GM21576 (cell line): ENCODE results near the gene MLKL.
A peak's percentile ranks its signal among the peaks of the same experiment; 100 is the strongest.

ENCODE experiments used
- ATAC-seq: cut with Tn5 transposase; IDR thresholded peaks from one replicate; pipeline ENCODE4 v1.9.1; 2021; ENCODE audit warnings: mild to moderate bottlenecking, moderate library complexity; ENCODE audit not compliant: unreplicated experiment

Gene MLKL

DNA sequence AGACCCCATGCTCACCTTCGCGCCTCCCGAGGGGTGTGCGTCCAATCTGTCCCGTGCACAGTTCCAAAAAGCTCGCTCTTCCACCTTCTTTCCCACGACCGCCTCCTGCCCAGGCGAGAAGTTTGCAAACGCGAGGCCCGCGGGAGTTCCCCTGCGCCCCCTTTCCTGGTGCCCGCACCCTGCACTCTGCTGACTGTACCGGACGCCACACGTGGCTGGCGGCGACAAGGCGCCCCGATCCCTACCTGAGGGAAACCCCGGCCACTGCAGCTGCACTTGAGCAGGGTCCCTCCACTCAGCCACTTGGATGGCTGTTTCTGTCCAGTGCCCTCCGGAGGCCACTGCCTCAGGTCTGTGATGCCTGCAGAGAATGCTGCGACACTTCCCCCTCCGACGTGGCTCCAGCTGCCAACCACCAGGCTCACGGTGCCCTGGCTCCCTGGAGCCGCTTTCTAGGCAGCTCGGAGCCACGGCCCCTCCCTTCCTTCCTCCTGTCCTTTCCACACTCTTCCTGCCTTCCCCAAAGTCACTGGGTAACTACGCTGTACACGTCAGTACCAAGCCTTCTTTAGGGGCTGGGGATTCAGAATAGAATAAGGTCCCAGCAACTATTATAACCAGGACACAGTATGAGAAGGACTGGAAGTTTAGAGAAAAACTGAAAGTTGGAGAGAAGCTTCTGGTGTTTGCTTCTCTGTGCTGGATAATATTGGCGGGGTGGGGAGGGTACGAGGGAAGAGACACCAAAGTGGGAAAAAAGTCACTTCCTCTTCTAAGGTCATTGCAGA, at the start of gene MLKL:
Gene MLKL (minus strand): TSS at position 425 of the 788 bp plus-strand sequence. CDS start 5,105 bp downstream, outside the sequence.
- ATAC-seq = peak; percentile 35

DNA sequence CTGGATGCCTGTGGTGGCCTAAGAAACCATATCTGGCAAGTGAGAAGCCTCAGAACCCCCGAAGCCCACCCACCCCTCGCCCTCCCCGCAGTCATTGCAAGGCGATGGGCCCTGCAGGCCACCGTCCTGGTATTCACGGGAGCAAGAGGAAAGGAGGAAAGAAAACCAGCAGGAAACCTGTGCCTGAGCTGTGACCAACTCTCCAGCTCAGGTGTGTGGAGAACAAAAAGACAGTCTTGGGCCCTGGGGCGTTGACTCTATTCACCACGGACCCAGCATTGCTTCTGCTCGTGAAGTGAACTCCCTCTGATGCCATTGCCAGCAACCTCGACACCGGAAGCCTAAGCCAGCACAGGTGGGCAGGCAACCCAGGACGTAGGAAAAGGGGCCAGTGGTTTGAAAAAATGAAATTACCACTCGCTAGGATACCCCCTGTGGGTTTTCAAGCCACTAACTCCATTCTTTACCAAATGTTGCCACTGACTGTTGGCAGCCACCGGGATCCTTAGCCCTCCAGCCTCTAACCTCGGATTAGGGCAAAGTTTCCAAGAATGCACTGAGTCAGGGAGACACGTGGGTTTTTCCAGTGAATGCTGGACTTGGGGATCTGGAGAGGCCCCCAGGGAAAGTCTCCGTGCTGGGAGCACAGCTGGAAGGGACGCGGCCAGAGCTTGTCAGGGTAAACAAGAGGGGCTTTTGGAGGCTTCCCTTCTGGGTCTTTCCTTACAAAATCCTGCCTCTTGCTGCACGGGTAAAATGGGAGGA, 48.8 kb upstream of the MLKL start:
- no peak for ATAC-seq

DNA sequence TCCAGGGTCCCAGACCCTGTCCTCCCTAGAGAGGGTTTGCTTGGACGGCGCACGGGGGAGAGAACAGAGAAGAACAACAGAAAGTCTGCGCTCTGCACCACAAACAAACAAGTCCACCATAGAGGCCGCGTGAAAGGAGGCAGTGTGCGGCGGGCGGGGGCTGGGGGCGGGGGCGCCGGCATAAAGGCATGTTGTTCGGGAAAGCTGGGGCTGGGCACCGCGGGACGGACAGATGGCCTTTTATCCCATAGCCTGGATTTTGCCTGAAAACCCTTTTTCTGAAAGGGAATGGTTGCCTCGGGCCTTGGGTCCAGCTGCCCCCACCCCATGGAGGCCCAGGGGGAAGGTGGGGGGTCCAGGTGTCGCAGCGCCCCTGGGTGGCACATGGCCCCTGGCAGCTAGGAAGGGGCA, 48.0 kb upstream of the MLKL start:
- no peak for ATAC-seq

DNA sequence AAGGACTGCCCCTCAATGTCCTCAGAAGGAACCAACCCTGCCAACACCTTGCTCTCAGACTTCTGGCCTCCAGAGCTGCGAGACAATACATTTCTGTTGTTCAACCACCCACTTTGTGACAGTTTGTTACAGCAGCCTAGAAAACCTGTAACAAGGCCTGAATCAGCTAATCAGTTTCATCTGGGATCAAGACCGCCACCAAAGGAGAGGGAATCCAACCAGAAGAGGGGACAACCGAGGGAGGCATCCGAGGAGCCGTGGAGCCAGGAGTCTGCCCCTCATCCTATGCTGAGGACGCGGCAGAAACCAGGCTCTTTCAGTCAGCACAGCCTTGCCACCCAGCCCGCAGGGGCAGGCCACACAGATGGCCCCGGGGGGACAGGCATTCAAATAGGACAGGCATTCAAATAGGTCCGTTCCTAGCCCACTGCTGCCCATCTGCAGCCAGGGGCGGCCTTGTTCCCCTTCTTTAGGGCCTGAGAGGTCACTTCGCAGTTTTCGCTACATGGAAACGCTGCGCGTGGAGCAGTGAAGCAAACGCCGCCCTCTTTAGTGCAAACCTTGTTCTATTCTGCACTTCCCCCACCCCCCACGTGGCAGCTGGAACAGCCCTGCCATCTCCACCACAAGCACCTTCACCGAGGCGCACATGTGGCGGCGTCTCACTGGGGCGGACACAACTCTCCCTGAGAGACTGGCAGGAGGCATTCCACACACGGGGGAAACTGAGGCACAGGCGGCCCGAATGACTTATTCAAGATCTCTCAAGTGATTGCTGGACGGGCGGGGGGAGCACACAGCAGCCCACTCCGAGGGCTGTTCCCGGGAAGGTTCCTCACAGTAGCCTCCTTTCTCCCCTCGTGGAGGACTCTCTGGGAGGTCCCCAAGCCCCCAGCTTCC, 47.3 kb upstream of the MLKL start:
- no peak for ATAC-seq

DNA sequence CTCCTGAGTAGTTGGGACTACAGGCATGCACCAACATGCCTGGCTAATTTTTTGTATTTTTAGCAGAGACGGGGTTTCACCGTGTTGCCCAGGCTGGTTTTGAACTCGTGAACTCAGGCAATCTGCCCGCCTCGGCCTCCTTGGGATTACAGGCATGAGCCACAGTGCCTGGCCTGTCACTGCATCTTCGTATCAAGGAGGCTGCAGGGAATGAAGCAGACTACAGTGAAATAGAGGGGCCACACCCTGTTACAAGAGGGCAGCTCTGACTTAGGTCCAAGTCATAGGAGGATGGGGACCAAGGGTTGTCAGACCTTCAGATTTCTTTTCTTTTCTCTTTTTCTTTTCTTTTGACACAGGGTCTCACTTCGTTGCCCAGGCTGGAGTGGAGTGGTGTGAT, 45.3 kb upstream of the MLKL start:
- no peak for ATAC-seq

DNA sequence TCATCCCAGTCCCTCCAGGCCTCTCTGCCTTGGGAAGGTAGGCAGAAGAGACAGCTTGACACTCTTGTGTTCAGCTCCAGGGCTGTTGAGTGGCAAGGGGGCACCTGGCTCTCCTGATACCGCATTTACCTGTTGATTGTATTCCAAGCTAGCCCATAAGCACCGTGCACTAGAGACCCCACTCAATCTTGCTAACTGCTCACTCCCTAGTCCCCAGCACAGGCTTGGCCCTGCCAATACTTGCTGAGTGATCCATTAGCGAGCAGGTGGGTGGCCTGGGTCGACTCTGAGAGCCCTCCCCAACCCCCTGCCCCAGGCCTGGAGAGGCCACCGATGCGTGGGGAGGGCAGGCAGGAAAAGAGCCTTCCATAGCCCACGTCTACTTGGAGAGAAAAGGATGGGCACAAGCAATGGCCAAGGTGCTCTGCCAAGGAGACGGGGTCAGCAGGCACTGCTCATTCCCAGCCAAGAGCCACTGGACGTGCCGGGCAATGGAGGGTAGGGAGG, 44.5 kb upstream of the MLKL start:
- no peak for ATAC-seq

DNA sequence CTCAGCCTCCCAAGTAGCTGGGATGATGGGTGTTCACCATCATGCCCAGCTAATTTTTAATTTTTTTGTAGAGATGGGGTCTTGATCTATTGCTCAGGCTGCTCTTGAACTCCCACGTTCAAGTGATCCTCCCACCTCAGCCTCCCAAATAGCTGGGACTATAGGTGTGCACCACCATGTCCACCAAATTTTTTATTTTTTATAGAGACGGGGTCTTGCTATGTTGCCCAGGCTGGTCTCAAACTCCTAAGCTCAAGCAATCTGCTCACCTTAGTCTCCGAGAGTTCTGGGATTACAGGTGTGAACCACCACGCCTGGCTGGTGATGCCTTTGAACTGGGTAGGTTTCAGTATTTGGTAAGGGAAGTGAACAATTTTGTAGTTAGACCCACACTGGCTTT, 43.9 kb upstream of the MLKL start:
- ATAC-seq = no peak

DNA sequence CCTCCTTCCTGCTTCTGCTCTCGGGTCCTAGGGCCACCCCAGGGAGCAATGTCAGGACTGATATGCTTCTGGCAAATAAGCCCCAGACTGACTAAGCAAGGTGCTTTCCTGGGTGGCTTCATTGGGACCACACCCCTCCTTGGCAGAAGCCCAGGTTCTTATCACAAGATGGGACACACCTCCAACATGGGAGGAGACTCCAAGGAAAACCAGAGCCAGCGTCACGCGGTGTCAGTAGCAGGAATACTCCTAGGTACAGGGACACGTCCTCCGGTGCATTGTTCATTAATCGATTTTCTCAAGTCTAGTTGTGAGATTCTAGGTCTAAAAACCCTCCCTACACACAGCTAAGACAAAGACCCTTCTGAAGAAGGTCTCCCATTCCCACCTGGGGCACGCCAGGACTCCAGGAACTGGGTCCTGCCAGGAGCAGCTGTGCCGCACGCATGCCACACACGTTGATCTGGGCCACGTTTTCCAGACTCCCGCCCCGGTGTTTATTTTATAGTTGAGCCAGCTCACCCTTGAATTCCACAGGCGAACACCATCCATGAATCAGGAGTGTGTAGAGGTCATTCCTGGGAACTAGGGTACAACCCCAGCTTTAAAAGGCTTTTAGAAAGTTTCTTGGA, 43.1 kb upstream of the MLKL start:
- ATAC-seq = no peak

DNA sequence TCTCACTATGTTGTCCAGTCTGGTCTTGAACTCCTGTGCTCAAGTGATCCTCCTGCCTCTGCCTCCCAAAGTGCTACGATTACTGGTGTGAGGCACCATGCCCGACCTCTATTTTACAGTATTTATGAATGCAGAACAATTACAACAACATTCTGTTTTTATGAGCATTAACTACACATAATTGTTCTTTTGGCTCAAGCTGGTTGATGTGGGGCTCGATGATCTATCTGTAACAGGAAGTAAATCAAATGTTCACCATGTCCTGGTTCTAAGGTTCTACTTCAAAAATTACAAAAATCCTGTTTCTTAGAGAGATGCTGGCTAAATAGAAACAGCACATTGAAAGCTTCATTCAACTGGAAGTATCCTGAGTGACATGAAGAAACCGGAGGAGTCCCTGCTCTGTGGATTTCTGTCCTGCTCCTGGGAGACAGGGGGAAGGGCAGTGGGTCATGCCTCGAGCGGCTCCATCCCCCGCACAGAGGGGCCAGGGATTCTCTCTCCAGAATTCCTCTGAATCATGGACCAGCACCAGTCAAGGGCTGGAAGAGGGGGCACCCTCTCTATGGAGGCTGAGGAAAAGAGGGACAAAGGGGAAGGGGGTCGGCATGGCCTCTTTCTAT, 42.5 kb upstream of the MLKL start:
- no peak for ATAC-seq

DNA sequence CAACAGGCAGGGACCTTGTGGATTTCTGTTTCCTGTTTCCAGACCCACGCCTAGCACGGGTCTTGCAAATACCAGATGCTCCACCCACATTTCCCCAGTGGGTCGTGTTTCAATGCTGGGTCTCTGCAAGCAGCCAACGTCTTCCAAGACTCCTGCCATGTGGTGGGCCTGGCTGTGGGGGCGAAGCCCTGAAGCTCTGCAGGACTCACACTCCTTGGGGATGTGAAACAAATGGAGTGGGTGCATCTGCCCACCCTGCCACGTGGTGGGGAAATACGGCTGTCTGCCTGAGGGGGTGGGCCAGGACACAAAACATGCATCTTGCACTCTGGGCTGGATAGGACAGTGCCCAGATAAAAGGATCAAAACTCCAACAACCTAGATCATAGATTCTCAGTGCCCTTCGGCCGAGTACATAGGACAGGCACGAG, 41.4 kb upstream of the MLKL start:
- no peak for ATAC-seq

DNA sequence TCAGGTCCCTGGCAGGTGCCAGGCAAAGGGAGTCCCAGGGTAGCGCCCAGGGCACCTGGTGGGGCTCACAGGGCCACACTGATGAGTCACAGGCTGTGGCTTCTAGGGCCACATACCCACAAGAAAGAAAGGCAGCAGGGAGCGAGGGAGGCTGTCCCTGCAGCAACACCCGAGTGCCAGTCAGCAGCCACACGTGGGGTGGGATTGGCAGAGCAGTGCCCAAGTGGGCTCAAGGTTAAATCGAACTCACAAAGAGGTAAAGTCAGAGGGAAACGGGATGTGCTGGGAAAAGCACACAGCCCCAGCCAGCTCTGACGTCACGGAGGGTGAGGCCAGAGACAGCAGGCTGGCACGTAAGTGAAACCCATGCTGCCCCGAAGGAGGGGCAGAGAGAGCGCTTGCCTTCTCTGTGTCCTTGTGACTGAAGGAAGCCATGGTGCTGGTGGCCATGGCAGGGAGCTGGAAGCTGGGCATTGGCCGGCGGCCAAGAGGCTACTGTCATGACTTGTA, 40.2 kb upstream of the MLKL start:
- no peak for ATAC-seq

DNA sequence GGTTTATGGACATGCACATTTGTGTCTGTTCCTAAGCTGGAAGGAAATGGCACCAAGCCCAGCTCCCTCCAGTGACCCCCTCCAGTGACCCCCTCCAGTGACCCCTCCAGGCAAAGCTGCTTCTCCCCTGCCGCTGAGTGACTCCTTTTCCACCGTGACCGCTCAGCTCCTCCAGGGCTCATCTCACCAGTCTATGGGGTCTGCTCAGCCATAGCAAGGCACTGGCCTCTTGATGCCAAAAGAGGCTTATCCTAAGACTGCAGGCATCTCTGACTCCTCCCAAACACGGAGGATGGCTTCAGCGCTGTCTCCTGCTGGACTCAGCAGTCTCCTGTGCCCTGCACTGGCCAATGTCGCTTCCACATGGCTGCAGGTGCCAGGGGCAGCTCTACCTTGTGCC, 38.6 kb upstream of the MLKL start:
- no peak for ATAC-seq

DNA sequence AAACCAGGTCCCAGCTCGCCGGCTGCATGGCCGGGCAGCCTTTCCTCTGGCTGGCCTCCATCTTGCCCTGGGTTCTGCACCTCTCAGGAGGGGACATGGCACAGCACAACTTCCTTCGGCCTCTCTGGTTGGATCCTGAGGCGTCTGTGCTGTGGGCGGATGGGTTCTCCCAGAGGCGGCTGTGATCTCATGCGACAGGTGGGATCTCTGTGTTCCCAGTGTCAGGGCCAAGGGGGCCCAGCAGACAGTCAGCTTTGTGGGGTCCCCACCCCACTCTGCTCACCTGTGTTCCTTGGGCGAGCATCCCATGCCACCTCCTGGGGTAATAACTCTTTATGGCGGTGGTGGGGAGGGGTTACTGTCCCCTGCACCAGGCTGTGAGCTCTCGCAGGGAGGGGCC, 38.2 kb upstream of the MLKL start:
- ATAC-seq = no peak

DNA sequence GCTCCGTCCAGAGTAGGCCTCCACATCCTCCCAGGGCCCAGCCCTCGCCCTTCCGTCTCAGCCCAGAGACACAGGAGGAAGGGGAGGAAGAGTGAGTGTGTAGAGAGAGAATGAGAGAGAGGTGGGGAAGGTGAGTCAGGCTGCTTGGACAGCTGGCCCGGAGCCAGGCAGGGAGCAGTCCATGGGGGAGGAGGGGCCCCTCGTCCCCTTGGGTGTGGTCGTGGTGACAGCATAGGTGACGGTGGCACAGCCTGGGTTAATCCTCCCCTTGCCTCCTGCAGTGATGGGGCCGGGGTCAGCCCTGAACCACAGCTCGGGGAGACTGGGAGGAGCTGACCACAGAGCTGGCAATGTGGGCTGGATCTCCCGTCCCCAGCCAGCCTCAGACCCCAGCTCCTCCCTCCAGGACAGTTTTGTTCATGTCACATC, 37.5 kb upstream of the MLKL start:
- no peak for ATAC-seq

DNA sequence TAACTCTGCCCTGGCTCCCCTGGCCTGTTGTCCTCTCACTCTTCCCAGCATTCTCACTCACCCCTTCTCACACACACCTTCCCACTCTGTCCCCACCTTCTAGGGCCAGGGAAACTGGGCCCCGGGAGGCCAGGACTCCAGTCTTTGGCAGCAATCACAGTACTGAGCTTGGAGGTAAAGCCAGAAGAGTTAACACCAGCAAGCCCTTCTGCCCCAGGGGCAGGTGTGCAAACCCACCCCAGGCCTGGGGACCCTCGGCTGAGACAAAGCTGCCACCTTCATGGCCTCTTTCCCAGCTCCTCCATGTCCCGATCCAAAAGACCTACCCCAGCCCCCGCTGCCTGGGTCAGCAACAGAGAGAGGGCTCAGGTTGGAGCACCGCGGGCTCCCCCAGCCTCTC, 36.9 kb upstream of the MLKL start:
- ATAC-seq = no peak

DNA sequence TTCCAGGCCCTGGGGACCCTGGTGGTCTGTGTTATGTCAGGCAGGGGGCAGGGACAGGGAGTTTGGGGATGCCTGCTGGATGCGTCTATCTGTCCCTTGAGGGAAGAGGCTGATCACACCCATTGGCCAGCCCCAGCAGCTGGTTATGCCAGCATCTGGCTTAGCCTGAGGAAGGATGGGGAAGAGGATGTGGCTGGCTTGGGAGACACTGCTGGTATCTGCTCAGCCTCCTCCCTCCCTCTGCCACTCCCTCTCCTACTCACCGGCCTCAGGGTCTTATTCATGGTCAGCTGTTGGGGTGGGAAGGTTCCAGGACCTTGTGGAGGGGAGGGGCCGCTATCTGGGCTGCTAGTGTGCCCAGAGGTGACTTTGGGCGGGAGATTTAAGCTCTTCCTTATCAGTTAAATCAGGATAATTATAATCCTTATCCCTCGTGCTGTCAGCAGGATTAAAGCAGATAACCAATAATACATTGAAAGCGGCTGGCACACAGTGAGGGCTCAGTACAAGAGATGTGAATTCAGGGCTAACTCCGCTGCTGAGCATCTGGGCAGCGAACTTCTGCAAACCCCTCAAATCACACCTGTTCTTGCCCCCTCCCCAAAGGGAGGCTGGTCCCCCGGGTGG, 36.0 kb upstream of the MLKL start:
- no peak for ATAC-seq

DNA sequence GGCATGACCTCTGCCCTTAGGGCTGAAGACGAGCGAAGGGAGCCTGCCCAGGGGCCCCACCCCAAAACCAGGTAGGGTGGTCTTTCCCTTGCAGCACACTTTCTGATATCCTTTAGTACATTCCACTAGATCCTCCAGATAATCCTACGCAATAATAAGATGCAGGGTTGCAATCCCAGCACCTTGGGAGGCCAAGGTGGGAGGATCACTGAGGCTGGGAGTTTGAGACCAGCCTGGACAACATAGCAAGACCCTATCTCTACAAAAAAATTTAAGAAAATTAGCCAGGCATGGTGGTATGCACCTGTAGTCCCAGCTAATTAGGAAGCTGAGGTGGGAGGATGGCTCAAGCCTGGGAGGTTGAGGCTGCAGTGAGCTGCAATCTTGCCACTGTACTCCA, 34.9 kb upstream of the MLKL start:
- no peak for ATAC-seq

DNA sequence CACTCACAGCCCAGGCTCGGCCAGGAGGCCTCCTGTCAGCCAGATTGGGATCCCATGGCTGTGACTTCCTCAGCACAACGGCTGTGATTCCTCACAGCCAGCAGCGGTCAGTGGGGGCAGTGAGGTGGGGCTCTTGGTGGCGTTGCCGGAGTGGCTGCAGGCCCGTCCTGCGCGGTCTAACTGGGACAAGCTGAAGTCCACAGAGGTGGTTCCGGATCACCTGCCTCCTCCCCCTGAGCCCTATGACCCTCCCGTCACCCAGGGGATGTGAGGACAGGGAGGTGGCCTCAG, 34.4 kb upstream of the MLKL start:
- no peak for ATAC-seq

DNA sequence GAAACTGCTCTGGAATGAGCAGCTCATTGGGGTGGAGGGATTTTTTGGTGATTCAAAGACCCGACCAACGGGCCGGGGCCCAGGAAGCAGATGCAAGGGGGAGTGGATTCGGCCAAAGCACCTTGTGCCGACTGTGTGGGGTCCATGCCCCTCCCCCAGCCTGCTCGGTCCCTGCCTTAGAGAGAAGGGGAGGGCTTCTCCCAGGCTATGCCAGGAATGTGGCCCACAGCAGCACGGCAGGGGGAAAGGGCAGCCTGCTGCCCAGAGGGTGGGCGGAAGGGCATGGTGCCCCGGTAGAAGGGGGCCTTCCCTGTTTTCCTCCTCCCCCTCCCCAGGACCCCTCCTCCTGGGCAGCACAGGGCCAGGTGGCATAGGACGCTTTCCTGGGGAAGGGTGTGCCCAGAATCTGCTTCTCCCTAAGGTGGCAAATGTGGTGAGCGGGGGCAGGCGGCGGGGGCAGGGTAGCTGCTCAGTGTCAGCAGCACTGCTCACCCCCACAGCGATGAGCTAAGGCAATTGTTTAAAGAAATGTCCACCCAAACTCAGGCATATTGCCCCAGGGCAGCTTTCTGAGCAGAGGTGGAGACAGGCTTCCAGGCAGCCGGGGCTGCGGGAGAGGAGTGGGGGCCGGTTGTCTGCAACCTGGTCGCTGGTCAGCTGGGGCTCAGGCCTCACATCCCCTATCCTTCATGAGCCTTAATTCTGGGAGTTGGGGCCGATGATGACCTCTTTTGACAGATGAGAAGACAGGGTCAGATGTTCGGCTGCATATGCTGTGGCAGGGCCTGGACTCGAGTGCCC, 33.9 kb upstream of the MLKL start:
- no peak for ATAC-seq
